Osteocyte (in vitro differentiated cells): ENCODE results near the gene TRIM39. TPM values are rescaled to one million over a fixed set of nuclear protein-coding genes. Genes with fewer than 3 reads are reported as not detected.

Source experiments
- DNase-seq: peaks from one replicate; pipeline ENCODE4 v3.0.0; 2021; ENCODE audit warnings: mixed read lengths; ENCODE audit not compliant: unreplicated experiment; ENCODE audit errors: extremely low spot score
- H3K27ac Mint-ChIP-seq: one replicate; pipeline ENCODE4 v1.8.0; 2021; ENCODE audit warnings: mild to moderate bottlenecking, mixed read lengths; ENCODE audit not compliant: unreplicated experiment
- H3K27me3 Mint-ChIP-seq: one replicate; pipeline ENCODE4 v1.8.0; 2021; ENCODE audit warnings: mixed read lengths; ENCODE audit not compliant: unreplicated experiment
- H3K36me3 Mint-ChIP-seq: one replicate; pipeline ENCODE4 v1.8.0; 2021; ENCODE audit warnings: mixed read lengths; ENCODE audit not compliant: unreplicated experiment
- H3K4me1 Mint-ChIP-seq: one replicate; pipeline ENCODE4 v1.8.0; 2021; ENCODE audit warnings: mixed read lengths; ENCODE audit not compliant: unreplicated experiment
- H3K4me3 Mint-ChIP-seq: one replicate; pipeline ENCODE4 v1.8.0; 2021; ENCODE audit warnings: mild to moderate bottlenecking, moderate library complexity, mixed read lengths; ENCODE audit not compliant: unreplicated experiment
- H3K9me3 Mint-ChIP-seq: one replicate; pipeline ENCODE4 v1.8.0; 2021; ENCODE audit warnings: mixed read lengths; ENCODE audit not compliant: unreplicated experiment
- CTCF ChIP-seq: fragments of 200-600 bp; sonication (generic); IDR thresholded peaks from 2 replicates; pipeline ENCODE4 v1.5.0; 2021; ENCODE audit warnings: antibody characterized with exemption, mild to moderate bottlenecking, moderate library complexity
- total RNA-seq: library from RNA; stranded (reverse); gene quantifications from 2 replicates; pipeline ENCODE4 v1.2.1, GENCODE V29; 2021

Gene TRIM39
- total RNA-seq, 1 donor from 2014 or later: 14.8 TPM

GRCh38 chr6:30331981-30332380 is 5.3 kb downstream of the TRIM39 start:
- DNase-seq: no peak
- Mint-ChIP-seq H3K27me3 (no peaks in the 10 kb centered on the region), H3K4me1 (peaks cover 10% of the 10 kb centered on the region), H3K36me3 (peaks cover 50% of the 10 kb centered on the region), H3K9me3 (no peaks in the 10 kb centered on the region), H3K4me3 (no peak overlapping the region), H3K27ac (no peak overlapping the region)
- TF ChIP-seq CTCF: no peak

- TF ChIP-seq CTCF: no peak
- H3K36me3 Mint-ChIP-seq: peaks cover 46% of the 10 kb centered on the region
- no peaks in the 10 kb centered on the region for H3K9me3 Mint-ChIP-seq
- no peak overlapping the region for H3K4me3 Mint-ChIP-seq
- no peak for DNase-seq
- no peaks in the 10 kb centered on the region for H3K27me3 Mint-ChIP-seq
- no peaks in the 10 kb centered on the region for H3K4me1 Mint-ChIP-seq
- H3K27ac Mint-ChIP-seq: no peak overlapping the region
Measured at GRCh38 chr6:30334075-30334783, 7.5 kb downstream of the TRIM39 start.

- Mint-ChIP-seq H3K4me3 (no peak overlapping the region), H3K27me3 (no peaks in the 10 kb centered on the region), H3K27ac (no peak overlapping the region), H3K36me3 (peaks cover 35% of the 10 kb centered on the region), H3K9me3 (no peaks in the 10 kb centered on the region), H3K4me1 (peaks cover 5% of the 10 kb centered on the region)
- TF ChIP-seq CTCF: no peak
- DNase-seq: no peak
Measured at GRCh38 chr6:30340589-30341054, 13.9 kb downstream of the TRIM39 start.

GRCh38 chr6:30341218-30341617 is 14.5 kb downstream of the TRIM39 start:
- DNase-seq: no peak
- Mint-ChIP-seq H3K4me1 (peaks cover 11% of the 10 kb centered on the region), H3K36me3 (peaks cover 32% of the 10 kb centered on the region), H3K27ac (no peak overlapping the region), H3K9me3 (no peaks in the 10 kb centered on the region), H3K27me3 (no peaks in the 10 kb centered on the region), H3K4me3 (no peak overlapping the region)
- no peak for TF ChIP-seq CTCF

GRCh38 chr6:30341728-30342127 is 15.0 kb downstream of the TRIM39 start:
- Mint-ChIP-seq H3K4me1 (peaks cover 11% of the 10 kb centered on the region), H3K27me3 (no peaks in the 10 kb centered on the region), H3K27ac (no peak overlapping the region), H3K36me3 (peaks cover 27% of the 10 kb centered on the region), H3K4me3 (no peak overlapping the region), H3K9me3 (no peaks in the 10 kb centered on the region)
- TF ChIP-seq CTCF: no peak
- DNase-seq: no peak
